Measurements from ENCODE around the gene ETFDH.
A peak's percentile ranks its signal among the peaks of the same experiment; 100 is the strongest.
"Not testable (repeated sequence)": the region's sequence is repeated elsewhere in the genome, so short reads cannot be mapped to it uniquely, and the experiment has no call there.

The ETFDH gene

GRCh38 chr4:158671915-158672806, at the start of gene ETFDH:
TSS of gene ETFDH (plus strand) at chr4:158672296. CDS start at chr4:158672457, 161 bp downstream.
- H3K36me3 Mint-ChIP-seq (ENCODE audit: low read depth) = peaks cover 12% of the 10 kb centered on the region
- H3K4me3 Mint-ChIP-seq = peak within 1 kb of the TSS; percentile 93
- ATAC-seq = peak; percentile 89
- peaks cover 38% of the 10 kb centered on the region for H3K4me1 Mint-ChIP-seq
- no peaks in the 10 kb centered on the region for H3K9me3 Mint-ChIP-seq
- peak; percentile 97 for DNase-seq
- peak within 1 kb of the TSS; percentile 94 for H3K27ac Mint-ChIP-seq
- peaks cover 4% of the 10 kb centered on the region for H3K27me3 Mint-ChIP-seq

GRCh38 chr4:158624889-158625478, 47.1 kb upstream of the ETFDH start:
- ATAC-seq (no peak), DNase-seq (no peak)
- no peak overlapping the region for H3K4me3 Mint-ChIP-seq
- H3K36me3 Mint-ChIP-seq (ENCODE audit: low read depth) = no peaks in the 10 kb centered on the region
- H3K27me3 Mint-ChIP-seq = peaks cover 14% of the 10 kb centered on the region
- no peak overlapping the region for H3K27ac Mint-ChIP-seq
- no peaks in the 10 kb centered on the region for H3K4me1 Mint-ChIP-seq
- H3K9me3 Mint-ChIP-seq = no peaks in the 10 kb centered on the region

GRCh38 chr4:158625544-158625943, 46.6 kb upstream of the ETFDH start:
- Mint-ChIP-seq H3K9me3 (no peaks in the 10 kb centered on the region), H3K27me3 (peaks cover 14% of the 10 kb centered on the region), H3K4me1 (no peaks in the 10 kb centered on the region), H3K27ac (no peak overlapping the region), H3K36me3 (ENCODE audit: low read depth) (no peaks in the 10 kb centered on the region), H3K4me3 (no peak overlapping the region)
- ATAC-seq (no peak), DNase-seq (no peak)

GRCh38 chr4:158630893-158631292, 41.2 kb upstream of the ETFDH start:
- no peaks in the 10 kb centered on the region for H3K36me3 Mint-ChIP-seq (ENCODE audit: low read depth)
- H3K27ac Mint-ChIP-seq = no peak overlapping the region
- DNase-seq (no peak), ATAC-seq (no peak)
- H3K9me3 Mint-ChIP-seq = no peaks in the 10 kb centered on the region
- H3K27me3 Mint-ChIP-seq = peaks cover 10% of the 10 kb centered on the region
- no peak overlapping the region for H3K4me3 Mint-ChIP-seq
- no peaks in the 10 kb centered on the region for H3K4me1 Mint-ChIP-seq

GRCh38 chr4:158636619-158637018, 35.5 kb upstream of the ETFDH start:
- H3K4me3 Mint-ChIP-seq = no peak overlapping the region
- no peaks in the 10 kb centered on the region for H3K4me1 Mint-ChIP-seq
- no peaks in the 10 kb centered on the region for H3K9me3 Mint-ChIP-seq
- H3K27ac Mint-ChIP-seq = no peak overlapping the region
- H3K27me3 Mint-ChIP-seq = peaks cover 7% of the 10 kb centered on the region
- H3K36me3 Mint-ChIP-seq (ENCODE audit: low read depth) = no peaks in the 10 kb centered on the region
- ATAC-seq (no peak), DNase-seq (no peak)

- Mint-ChIP-seq H3K36me3 (ENCODE audit: low read depth) (no peaks in the 10 kb centered on the region), H3K27ac (no peak overlapping the region), H3K27me3 (peaks cover 10% of the 10 kb centered on the region), H3K4me3 (no peak overlapping the region), H3K9me3 (peaks cover 3% of the 10 kb centered on the region), H3K4me1 (no peaks in the 10 kb centered on the region)
- DNase-seq = no peak
- ATAC-seq = no peak
These were observed 27.7 kb upstream of the ETFDH start for GRCh38 chr4:158644356-158644755.

- no peak for DNase-seq
- no peaks in the 10 kb centered on the region for H3K4me1 Mint-ChIP-seq
- no peaks in the 10 kb centered on the region for H3K36me3 Mint-ChIP-seq (ENCODE audit: low read depth)
- no peak for ATAC-seq
- H3K27me3 Mint-ChIP-seq = peaks cover 10% of the 10 kb centered on the region
- peaks cover 3% of the 10 kb centered on the region for H3K9me3 Mint-ChIP-seq
- no peak overlapping the region for H3K4me3 Mint-ChIP-seq
- H3K27ac Mint-ChIP-seq = no peak overlapping the region
These were observed 27.3 kb upstream of the ETFDH start for GRCh38 chr4:158644760-158645159.

- no peaks in the 10 kb centered on the region for H3K9me3 Mint-ChIP-seq
- H3K36me3 Mint-ChIP-seq (ENCODE audit: low read depth) = no peaks in the 10 kb centered on the region
- ATAC-seq (no peak), DNase-seq (no peak)
- H3K27ac Mint-ChIP-seq = no peak overlapping the region
- peaks cover 8% of the 10 kb centered on the region for H3K27me3 Mint-ChIP-seq
- H3K4me3 Mint-ChIP-seq = no peak overlapping the region
- H3K4me1 Mint-ChIP-seq = peaks cover 6% of the 10 kb centered on the region
These were observed 22.9 kb upstream of the ETFDH start for GRCh38 chr4:158649111-158649680.

- ATAC-seq (no peak), DNase-seq (no peak)
- H3K4me3 Mint-ChIP-seq = peak overlapping the region; percentile 32
- H3K27ac Mint-ChIP-seq = no peak overlapping the region
- H3K9me3 Mint-ChIP-seq = no peaks in the 10 kb centered on the region
- H3K27me3 Mint-ChIP-seq = peaks cover 2% of the 10 kb centered on the region
- H3K36me3 Mint-ChIP-seq (ENCODE audit: low read depth) = no peaks in the 10 kb centered on the region
- H3K4me1 Mint-ChIP-seq = peaks cover 6% of the 10 kb centered on the region
These were observed 19.2 kb upstream of the ETFDH start for GRCh38 chr4:158652920-158653319.

- Mint-ChIP-seq H3K4me3 (no peak overlapping the region), H3K4me1 (peaks cover 6% of the 10 kb centered on the region), H3K27me3 (peaks cover 2% of the 10 kb centered on the region), H3K36me3 (ENCODE audit: low read depth) (no peaks in the 10 kb centered on the region), H3K9me3 (no peaks in the 10 kb centered on the region), H3K27ac (no peak overlapping the region)
- ATAC-seq (no peak), DNase-seq (no peak)
These were observed 15.7 kb upstream of the ETFDH start for GRCh38 chr4:158656439-158656838.

- Mint-ChIP-seq H3K36me3 (ENCODE audit: low read depth) (no peaks in the 10 kb centered on the region), H3K27ac (no peak overlapping the region), H3K4me1 (peaks cover 6% of the 10 kb centered on the region), H3K4me3 (no peak overlapping the region), H3K27me3 (peaks cover 2% of the 10 kb centered on the region), H3K9me3 (no peaks in the 10 kb centered on the region)
- ATAC-seq (no peak), DNase-seq (no peak)
These were observed 14.8 kb upstream of the ETFDH start for GRCh38 chr4:158657291-158657690.

GRCh38 chr4:158663255-158663654, 8.8 kb upstream of the ETFDH start:
- not testable (repeated sequence) for DNase-seq, H3K27ac Mint-ChIP-seq, H3K4me3 Mint-ChIP-seq, ATAC-seq, H3K4me1 Mint-ChIP-seq, H3K9me3 Mint-ChIP-seq, H3K27me3 Mint-ChIP-seq
- peaks cover 11% of the 10 kb centered on the region for H3K36me3 Mint-ChIP-seq (ENCODE audit: low read depth)

- not testable (repeated sequence) for DNase-seq, H3K27me3 Mint-ChIP-seq, H3K9me3 Mint-ChIP-seq, ATAC-seq, H3K4me3 Mint-ChIP-seq, H3K4me1 Mint-ChIP-seq, H3K27ac Mint-ChIP-seq
- peaks cover 14% of the 10 kb centered on the region for H3K36me3 Mint-ChIP-seq (ENCODE audit: low read depth)
These were observed 8.1 kb upstream of the ETFDH start for GRCh38 chr4:158663707-158664625.

GRCh38 chr4:158664806-158665205, 7.3 kb upstream of the ETFDH start:
- H3K4me1 Mint-ChIP-seq = peaks cover 12% of the 10 kb centered on the region
- ATAC-seq (no peak), DNase-seq (no peak)
- no peaks in the 10 kb centered on the region for H3K27me3 Mint-ChIP-seq
- peaks cover 14% of the 10 kb centered on the region for H3K36me3 Mint-ChIP-seq (ENCODE audit: low read depth)
- H3K9me3 Mint-ChIP-seq = no peaks in the 10 kb centered on the region
- H3K4me3 Mint-ChIP-seq = no peak overlapping the region
- H3K27ac Mint-ChIP-seq = no peak overlapping the region
